ENCODE results near the gene ANKRD13A.

GRCh38 chr12:109958374-109958773 lies 40.9 kb upstream of the ANKRD13A start:
- TF ChIP-seq CTCF (IDR thresholded peaks at IDR 0.05) (no peak), POLR2A (IDR thresholded peaks at IDR 0.05) (no peak)
